Endodermal cell (in vitro differentiated cells): ENCODE measurements around the gene PRKG2. TPM values are rescaled to one million over a fixed set of nuclear protein-coding genes. Genes with fewer than 3 reads are reported as not detected.

Source experiments
- DNase-seq: peaks from one replicate; pipeline ENCODE4 v3.0.0-alpha.2; 2017
- H3K27ac ChIP-seq: 2 replicates; pipeline ENCODE4 v1.5.1; 2013; ENCODE audit warnings: mild to moderate bottlenecking, low read depth, low read length, moderate library complexity
- H3K27me3 ChIP-seq: 2 replicates; pipeline ENCODE4 v1.6.1; 2013; ENCODE audit warnings: mild to moderate bottlenecking, low read length, moderate library complexity; ENCODE audit not compliant: insufficient read depth, control insufficient read depth, poor library complexity, severe bottlenecking
- H3K36me3 ChIP-seq: 2 replicates; pipeline ENCODE4 v1.7.0; 2013; ENCODE audit warnings: mild to moderate bottlenecking, low read length, moderate library complexity; ENCODE audit not compliant: control insufficient read depth, insufficient read depth
- H3K4me1 ChIP-seq: one replicate; pipeline ENCODE4 v1.7.0; 2013; ENCODE audit warnings: low read length; ENCODE audit not compliant: control insufficient read depth, insufficient read depth
- H3K4me3 ChIP-seq: 2 replicates; pipeline ENCODE4 v1.5.1; 2013; ENCODE audit warnings: mild to moderate bottlenecking, low read length, moderate library complexity
- H3K9ac ChIP-seq: 2 replicates; pipeline ENCODE4 v1.6.1; 2013; ENCODE audit warnings: mild to moderate bottlenecking, low read length, moderate library complexity; ENCODE audit not compliant: poor library complexity, severe bottlenecking; ENCODE audit errors: extremely low read depth
- H3K9me3 ChIP-seq: 2 replicates; pipeline ENCODE4 v1.6.1; 2013; ENCODE audit warnings: mild to moderate bottlenecking, low read length, moderate library complexity; ENCODE audit not compliant: control insufficient read depth
- H3K27ac Mint-ChIP-seq: 2 replicates; pipeline ENCODE4 v1.8.0; 2020; ENCODE audit warnings: mixed read lengths
- H3K27me3 Mint-ChIP-seq: 2 replicates; pipeline ENCODE4 v1.8.0; 2021; ENCODE audit warnings: mild to moderate bottlenecking, mixed read lengths; ENCODE audit not compliant: insufficient read depth
- H3K36me3 Mint-ChIP-seq: 2 replicates; pipeline ENCODE4 v1.8.0; 2020; ENCODE audit warnings: low read depth, mixed read lengths
- H3K4me1 Mint-ChIP-seq: 2 replicates; pipeline ENCODE4 v1.8.0; 2020; ENCODE audit warnings: mixed read lengths
- H3K4me3 Mint-ChIP-seq: 2 replicates; pipeline ENCODE4 v1.8.0; 2020; ENCODE audit warnings: mild to moderate bottlenecking, moderate library complexity, mixed read lengths
- H3K9me3 Mint-ChIP-seq: 2 replicates; pipeline ENCODE4 v1.8.0; 2020; ENCODE audit warnings: mild to moderate bottlenecking, mixed read lengths
- WGBS, 2 experiments: methylation state at CpG; one replicate each; pipeline versions ENCODE4 v1.1.5 to v1.1.7; 2013; ENCODE audit warnings: missing lambda C conversion rate in 2 of 2, mixed read lengths in 1 of 2; ENCODE audit not compliant: insufficient coverage in 1 of 2, insufficient read length in 1 of 2; 5-methylcytosine and 5-hydroxymethylcytosine counted together
- total RNA-seq, 2 donors: library from RNA; stranded (reverse); fragmentation: NEBNext Ultra II Directional in 1 of 2; extraction: Animal tissue kit (Norgen Biotek cat#: 25700) in 1 of 2; gene quantifications; 2 replicates in 1 of 2; 3 replicates in 1 of 2; pipeline ENCODE4 v1.2.1, GENCODE V29; 2021
- TF ChIP-seq, protein P1 (sequence below): fragments of 200-600 bp; sonication (generic); conservative IDR thresholded peaks from 2 replicates; pipeline ENCODE4 v1.5.0; 2021; ENCODE audit warnings: antibody characterized with exemption, mild to moderate bottlenecking

Gene PRKG2
- total RNA-seq, 2 donors from 2014 or later: 1.3 to 2.4 TPM

DNA sequence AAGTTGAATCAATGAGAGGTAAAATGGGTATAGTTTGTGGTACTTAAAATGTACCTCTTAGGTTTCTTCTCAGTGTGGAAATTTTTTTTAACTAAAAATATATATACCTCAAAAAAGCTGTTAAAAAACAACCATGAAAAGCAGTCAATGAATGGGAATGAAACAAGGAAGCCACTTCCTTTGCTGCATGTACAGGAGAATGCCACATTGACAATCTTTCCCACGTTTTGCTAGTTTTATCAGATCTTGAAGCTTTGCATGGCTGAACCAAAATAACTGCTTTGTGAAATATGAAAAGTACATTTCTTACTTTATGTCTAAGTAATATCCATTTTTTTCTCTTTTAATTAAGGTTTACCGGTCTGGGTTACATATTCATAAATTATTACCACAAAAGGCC, 71.8 kb downstream of the PRKG2 start:
- Histone ChIP-seq H3K4me3 (no peak overlapping the region), H3K27ac (no peak overlapping the region), H3K27me3 (no peaks in the 10 kb centered on the region), H3K36me3 (no peaks in the 10 kb centered on the region), H3K9ac (no peak overlapping the region), H3K9me3 (no peaks in the 10 kb centered on the region), H3K4me1 (no peaks in the 10 kb centered on the region)
- no peaks in the 10 kb centered on the region for H3K36me3 Mint-ChIP-seq
- no peak overlapping the region for H3K27ac Mint-ChIP-seq
- no peaks in the 10 kb centered on the region for H3K9me3 Mint-ChIP-seq
- no peak overlapping the region for H3K4me3 Mint-ChIP-seq
- TF ChIP-seq, protein P1, sequence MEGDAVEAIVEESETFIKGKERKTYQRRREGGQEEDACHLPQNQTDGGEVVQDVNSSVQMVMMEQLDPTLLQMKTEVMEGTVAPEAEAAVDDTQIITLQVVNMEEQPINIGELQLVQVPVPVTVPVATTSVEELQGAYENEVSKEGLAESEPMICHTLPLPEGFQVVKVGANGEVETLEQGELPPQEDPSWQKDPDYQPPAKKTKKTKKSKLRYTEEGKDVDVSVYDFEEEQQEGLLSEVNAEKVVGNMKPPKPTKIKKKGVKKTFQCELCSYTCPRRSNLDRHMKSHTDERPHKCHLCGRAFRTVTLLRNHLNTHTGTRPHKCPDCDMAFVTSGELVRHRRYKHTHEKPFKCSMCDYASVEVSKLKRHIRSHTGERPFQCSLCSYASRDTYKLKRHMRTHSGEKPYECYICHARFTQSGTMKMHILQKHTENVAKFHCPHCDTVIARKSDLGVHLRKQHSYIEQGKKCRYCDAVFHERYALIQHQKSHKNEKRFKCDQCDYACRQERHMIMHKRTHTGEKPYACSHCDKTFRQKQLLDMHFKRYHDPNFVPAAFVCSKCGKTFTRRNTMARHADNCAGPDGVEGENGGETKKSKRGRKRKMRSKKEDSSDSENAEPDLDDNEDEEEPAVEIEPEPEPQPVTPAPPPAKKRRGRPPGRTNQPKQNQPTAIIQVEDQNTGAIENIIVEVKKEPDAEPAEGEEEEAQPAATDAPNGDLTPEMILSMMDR: no peak
- H3K4me1 Mint-ChIP-seq: no peaks in the 10 kb centered on the region
- DNase-seq: no peak
- WGBS, 2 experiments: 77 to 100% methylated on average over 1 of the region's 2 CpGs
- H3K27me3 Mint-ChIP-seq: no peaks in the 10 kb centered on the region

GRCh38 chr4:81142744-81143143, 72.3 kb downstream of the PRKG2 start:
- TF ChIP-seq, protein P1: no peak
- Histone ChIP-seq H3K4me1 (no peaks in the 10 kb centered on the region), H3K9me3 (no peaks in the 10 kb centered on the region), H3K27me3 (no peaks in the 10 kb centered on the region), H3K9ac (no peak overlapping the region), H3K36me3 (no peaks in the 10 kb centered on the region), H3K4me3 (no peak overlapping the region), H3K27ac (no peak overlapping the region)
- H3K9me3 Mint-ChIP-seq: no peaks in the 10 kb centered on the region
- H3K27me3 Mint-ChIP-seq: no peaks in the 10 kb centered on the region
- no peaks in the 10 kb centered on the region for H3K4me1 Mint-ChIP-seq
- H3K36me3 Mint-ChIP-seq: peaks cover 4% of the 10 kb centered on the region
- no peak for DNase-seq
- WGBS, 2 experiments: 84 to 94% methylated on average over 4 to 7 of the region's 7 CpGs
- no peak overlapping the region for H3K27ac Mint-ChIP-seq
- no peak overlapping the region for H3K4me3 Mint-ChIP-seq

DNA sequence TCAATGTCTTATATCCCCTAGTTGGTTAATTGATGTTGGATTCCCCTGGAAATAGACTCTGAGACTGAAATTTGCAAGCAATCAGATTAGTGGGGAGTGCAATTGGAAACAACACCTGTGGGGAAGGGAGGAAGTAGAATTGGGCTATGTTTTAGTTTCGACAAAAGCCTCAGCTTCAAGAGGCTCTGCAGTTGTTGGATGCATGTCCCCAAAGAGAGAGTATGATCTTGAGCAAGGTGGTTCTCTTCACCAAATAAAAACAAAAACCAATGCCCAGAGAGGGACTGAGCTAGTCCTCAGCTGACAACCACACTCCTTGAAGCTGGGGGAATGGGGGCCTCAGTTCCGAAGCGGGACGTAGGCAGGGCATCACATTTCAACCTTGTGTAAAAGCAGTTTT, 77.1 kb downstream of the PRKG2 start:
- 93 to 100% methylated on average over 3 to 4 of the region's 4 CpGs for WGBS, 2 experiments

More for the DNA sequence above, 77.1 kb downstream of the PRKG2 start:
- H3K9ac ChIP-seq: no peak overlapping the region
- Mint-ChIP-seq H3K27me3 (no peaks in the 10 kb centered on the region), H3K27ac (no peak overlapping the region), H3K36me3 (peaks cover 7% of the 10 kb centered on the region), H3K4me3 (no peak overlapping the region), H3K4me1 (peaks cover 1% of the 10 kb centered on the region), H3K9me3 (no peaks in the 10 kb centered on the region)
- no peaks in the 10 kb centered on the region for H3K9me3 ChIP-seq
- no peaks in the 10 kb centered on the region for H3K36me3 ChIP-seq
- no peak for DNase-seq
- H3K4me3 ChIP-seq: no peak overlapping the region
- H3K4me1 ChIP-seq: no peaks in the 10 kb centered on the region
- TF ChIP-seq, protein P1: no peak
- H3K27me3 ChIP-seq: no peaks in the 10 kb centered on the region
- H3K27ac ChIP-seq: no peak overlapping the region
